Measurements from ENCODE around the gene CASP9. TPM values are rescaled to one million over a fixed set of nuclear protein-coding genes. Genes with fewer than 3 reads are reported as not detected.

Gene CASP9
- total and polyA plus RNA-seq, 4 donors = 7.6 to 25.3 (median 9.3) TPM

DNA sequence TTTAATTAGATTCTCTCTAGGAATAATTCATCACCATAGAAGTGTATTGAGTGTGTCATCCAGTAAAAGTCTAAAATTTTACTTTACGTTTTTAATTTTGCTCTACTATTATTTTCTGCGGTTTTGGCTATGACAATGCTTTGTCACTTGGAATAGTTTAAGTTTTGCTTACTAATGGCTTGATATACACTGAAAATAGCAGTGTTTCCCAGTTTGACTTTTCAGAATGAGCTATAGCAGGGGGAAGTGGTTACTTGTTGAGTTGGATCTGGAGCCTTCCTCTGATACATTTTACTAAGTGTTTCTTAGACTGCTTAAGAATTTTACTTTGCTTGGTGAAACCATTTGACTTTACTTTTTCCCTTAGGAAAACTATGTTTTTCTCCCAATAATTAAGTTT is 7.7 kb upstream of the CASP9 start:
- Histone ChIP-seq H3K36me3 (ENCODE audit: control insufficient read depth in 1 of 2, insufficient read depth in 2 of 2, low read length in 1 of 2) (peaks cover 0 to 3% of the 10 kb centered on the region in 2 donors), H3K4me3 (ENCODE audit: low read length in 2 of 2) (no peak overlapping the region), H3K27me3 (ENCODE audit: control insufficient read depth in 1 of 2, insufficient read depth in 2 of 2, low read length in 1 of 2) (no peaks in the 10 kb centered on the region), H3K27ac (ENCODE audit: low read depth in 1 of 2, low read length in 2 of 2) (no peak overlapping the region), H3K4me1 (ENCODE audit: control insufficient read depth in 1 of 2, insufficient read depth in 2 of 2, low read length in 2 of 2) (no peaks in the 10 kb centered on the region), H3K9me3 (ENCODE audit: control insufficient read depth, low read length) (no peaks in the 10 kb centered on the region)
- intact Hi-C loops (cut with DNase I) = no loop called here
- no peak for ATAC-seq (ENCODE audit: low FRiP score)
- no peak for DNase-seq
- 83 to 87% methylated on average over 2 of the region's 2 CpGs for WGBS, 2 donors

DNA sequence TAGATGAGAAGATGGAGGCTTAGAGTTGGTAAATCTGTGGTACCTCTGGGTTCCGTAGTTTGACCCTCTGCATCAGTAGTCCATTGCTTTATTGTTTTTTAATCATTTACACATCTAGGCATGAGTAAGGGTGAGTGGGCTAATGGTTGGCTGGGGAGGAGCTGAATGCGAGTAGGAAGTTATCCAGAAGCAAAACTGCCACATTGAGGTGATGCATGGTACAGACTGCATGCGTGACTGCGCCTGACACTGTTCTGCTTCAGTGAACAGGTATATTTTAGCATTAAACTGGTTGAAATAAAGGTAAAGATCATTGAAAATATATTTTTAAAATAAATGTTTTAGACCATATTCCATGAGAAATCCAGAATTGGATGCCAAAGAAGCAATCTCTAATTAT is 7.0 kb upstream of the CASP9 start:
- Histone ChIP-seq H3K4me1 (ENCODE audit: control insufficient read depth in 1 of 2, insufficient read depth in 2 of 2, low read length in 2 of 2) (no peaks in the 10 kb centered on the region), H3K9me3 (ENCODE audit: control insufficient read depth, low read length) (no peaks in the 10 kb centered on the region), H3K36me3 (ENCODE audit: control insufficient read depth in 1 of 2, insufficient read depth in 2 of 2, low read length in 1 of 2) (peaks cover 0 to 3% of the 10 kb centered on the region in 2 donors), H3K27ac (ENCODE audit: low read depth in 1 of 2, low read length in 2 of 2) (no peak overlapping the region), H3K27me3 (ENCODE audit: control insufficient read depth in 1 of 2, insufficient read depth in 2 of 2, low read length in 1 of 2) (no peaks in the 10 kb centered on the region), H3K4me3 (ENCODE audit: low read length in 2 of 2) (no peak overlapping the region)
- 91 to 95% methylated on average over 4 of the region's 4 CpGs for WGBS, 2 donors
- intact Hi-C loops (cut with DNase I) = no loop called here
- DNase-seq (no peak), ATAC-seq (ENCODE audit: low FRiP score) (no peak)

DNA sequence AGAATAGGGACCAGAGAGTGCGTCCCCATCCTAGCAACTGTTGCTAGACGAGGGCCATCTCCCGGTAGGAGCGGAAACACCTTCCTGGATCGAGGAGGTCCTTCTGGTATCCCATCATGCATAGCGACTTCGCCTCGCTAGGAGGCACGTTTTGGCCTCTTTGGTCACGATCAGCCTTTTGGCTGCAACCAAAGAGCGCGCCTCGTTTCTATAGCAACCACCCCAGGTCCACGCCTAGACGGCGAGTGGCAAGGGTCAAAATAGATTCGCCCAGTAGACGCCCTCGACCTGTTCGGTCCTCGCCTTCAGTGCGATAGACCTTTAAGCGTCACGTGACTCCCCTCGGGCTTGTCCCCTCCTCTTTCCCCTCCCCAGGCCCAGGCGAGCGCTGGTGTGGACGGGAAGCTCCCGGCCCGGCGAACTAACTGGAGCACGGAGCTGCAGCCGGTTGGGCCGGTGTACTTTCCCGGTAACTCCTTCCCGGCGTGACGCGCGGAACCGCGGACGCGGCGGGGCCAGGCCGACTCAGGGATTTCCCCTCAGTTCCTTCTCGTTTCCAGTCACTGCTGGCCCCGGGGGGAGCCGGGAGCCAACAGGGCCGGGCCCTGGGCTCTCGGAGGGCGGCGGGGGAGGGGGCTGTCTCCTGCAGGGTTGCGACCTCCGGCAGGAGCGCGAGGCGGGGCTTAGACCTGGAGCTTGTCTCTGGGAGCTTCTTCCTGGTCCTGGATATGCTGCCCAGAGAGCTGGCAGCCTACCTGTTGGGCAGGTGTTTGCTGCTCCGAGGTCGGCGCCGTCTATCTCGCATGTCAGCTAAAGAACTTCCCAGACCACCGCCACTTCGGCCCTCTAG is 2.7 kb upstream of the CASP9 start, which contains the start of gene DNAJC16:
Gene DNAJC16 (plus strand): TSS at position 359 of the 850 bp plus-strand sequence. CDS start 2,258 bp downstream, outside the sequence.
- intact Hi-C loops (cut with DNase I) = loop anchor here (5.0 to 10.0 kb wide), 2 partner anchors 91 to 202 kb away; partner anchors contain the start of gene DDI2 (in 1 of the 2)
- no peaks in the 10 kb centered on the region for H3K4me1 ChIP-seq (ENCODE audit: control insufficient read depth in 1 of 2, insufficient read depth in 2 of 2, low read length in 2 of 2)

DNA sequence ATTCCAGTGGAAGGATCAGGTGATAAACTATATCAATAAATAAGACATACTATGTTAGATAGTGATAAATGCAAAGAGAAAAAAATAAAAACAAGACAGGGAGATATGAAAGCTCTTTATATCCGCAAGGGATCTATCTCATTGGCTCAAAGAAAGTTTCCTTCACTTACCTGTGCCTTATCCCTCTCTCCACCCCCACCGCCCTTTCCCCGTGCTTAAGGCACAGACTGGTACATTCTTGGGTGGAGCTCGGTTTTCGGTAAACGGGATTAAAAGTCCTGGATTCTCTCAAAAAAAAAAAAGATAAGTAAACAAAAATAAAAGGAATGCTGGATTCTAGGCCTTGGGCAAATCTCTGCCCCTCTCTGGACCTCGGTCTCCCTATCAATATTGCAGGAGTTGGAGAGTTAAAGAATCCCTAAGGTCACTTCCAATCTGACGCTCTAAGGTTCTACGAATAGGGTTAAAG is 2.0 kb upstream of the CASP9 start:
- peak overlapping the region in 1 of 2 donors; percentile 61 for H3K27ac ChIP-seq (ENCODE audit: low read depth in 1 of 2, low read length in 2 of 2)
- peak overlapping the region in 1 of 2 donors; percentile 36 for H3K4me3 ChIP-seq (ENCODE audit: low read length in 2 of 2)
- no peaks in the 10 kb centered on the region for H3K9me3 ChIP-seq (ENCODE audit: control insufficient read depth, low read length)
- intact Hi-C loops (cut with DNase I) = loop anchor here (5.0 to 10.0 kb wide), 2 partner anchors 91 to 201 kb away; partner anchors contain the start of gene DDI2 (in 1 of the 2)
- no peak for ATAC-seq (ENCODE audit: low FRiP score)
- H3K36me3 ChIP-seq (ENCODE audit: control insufficient read depth in 1 of 2, insufficient read depth in 2 of 2, low read length in 1 of 2) = no peaks in the 10 kb centered on the region
- H3K4me1 ChIP-seq (ENCODE audit: control insufficient read depth in 1 of 2, insufficient read depth in 2 of 2, low read length in 2 of 2) = no peaks in the 10 kb centered on the region
- H3K27me3 ChIP-seq (ENCODE audit: control insufficient read depth in 1 of 2, insufficient read depth in 2 of 2, low read length in 1 of 2) = no peaks in the 10 kb centered on the region
- 9 to 12% methylated on average over 9 of the region's 9 CpGs for WGBS, 2 donors
- DNase-seq = peak in 1 of 2 donors; percentile 62

More for the DNA sequence above, 2.7 kb upstream of the CASP9 start, which contains the start of gene DNAJC16:
- Histone ChIP-seq H3K36me3 (ENCODE audit: control insufficient read depth in 1 of 2, insufficient read depth in 2 of 2, low read length in 1 of 2) (no peaks in the 10 kb centered on the region), H3K4me3 (ENCODE audit: low read length in 2 of 2) (peak within 1 kb of the TSS; percentile 40 to 80), H3K27me3 (ENCODE audit: control insufficient read depth in 1 of 2, insufficient read depth in 2 of 2, low read length in 1 of 2) (no peaks in the 10 kb centered on the region), H3K9me3 (ENCODE audit: control insufficient read depth, low read length) (no peaks in the 10 kb centered on the region), H3K27ac (ENCODE audit: low read depth in 1 of 2, low read length in 2 of 2) (peak within 1 kb of the TSS in 1 of 2 donors; percentile 74)
- DNase-seq = peak; percentile 98 to 99
- ATAC-seq (ENCODE audit: low FRiP score) = peak; percentile 83
- WGBS, 2 donors = 0 to 1% methylated on average over 65 of the region's 65 CpGs

DNA sequence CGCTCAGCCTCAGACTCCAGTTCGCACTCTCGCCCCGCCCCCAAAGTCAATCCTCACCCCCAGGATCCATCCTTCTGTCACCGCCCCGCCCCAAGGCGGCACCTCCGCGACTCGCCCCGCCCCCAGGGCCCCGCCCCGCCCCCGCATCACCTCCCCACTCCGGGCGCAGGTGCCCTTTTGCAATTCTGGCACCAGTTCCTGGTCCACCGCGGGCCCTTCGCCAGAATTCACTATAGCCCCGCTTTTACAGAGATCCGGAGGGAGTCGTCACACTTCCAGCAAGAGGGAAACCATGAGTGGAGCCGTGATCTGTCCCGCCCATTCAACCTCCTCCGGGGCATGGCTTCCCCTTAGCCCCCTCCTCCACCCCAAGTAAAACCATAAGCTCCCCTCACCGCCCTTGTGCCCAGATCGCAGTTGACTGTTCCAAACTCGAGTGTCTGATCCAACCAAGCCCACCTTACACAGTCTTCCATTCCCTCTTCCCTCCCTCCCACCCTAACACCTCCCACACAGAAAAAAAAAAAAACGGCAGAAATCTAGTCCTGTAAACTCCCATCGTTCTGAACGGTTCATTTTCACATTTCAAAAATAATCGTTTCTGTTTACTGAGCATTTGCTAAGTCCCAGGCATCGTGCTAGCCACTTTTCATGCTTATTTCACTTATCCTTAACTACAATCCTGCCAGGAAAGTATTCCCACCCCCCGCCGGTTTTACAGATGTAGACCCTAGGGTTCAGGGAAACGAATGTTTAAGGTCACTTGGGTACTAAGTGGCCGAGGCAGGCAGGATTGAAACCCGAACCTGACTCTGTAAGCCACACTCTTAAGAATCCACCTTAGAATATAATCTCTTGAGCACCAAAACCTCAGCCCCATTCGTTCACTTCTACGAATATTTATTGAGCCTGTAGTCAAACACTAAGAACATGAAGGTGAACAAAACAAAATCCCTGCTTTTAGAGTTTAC is 1.3 kb upstream of the CASP9 start:
- ATAC-seq (ENCODE audit: low FRiP score) (peak; percentile 91), DNase-seq (peak; percentile 33 to 54)
- peak overlapping the region; percentile 11 to 85 for H3K27ac ChIP-seq (ENCODE audit: low read depth in 1 of 2, low read length in 2 of 2)
- intact Hi-C loops (cut with DNase I) = loop anchor here (5.0 to 10.0 kb wide), 2 partner anchors 92 to 201 kb away; partner anchors contain the start of gene DDI2 (in 1 of the 2)
- H3K27me3 ChIP-seq (ENCODE audit: control insufficient read depth in 1 of 2, insufficient read depth in 2 of 2, low read length in 1 of 2) = no peaks in the 10 kb centered on the region
- H3K4me3 ChIP-seq (ENCODE audit: low read length in 2 of 2) = peak overlapping the region; percentile 28 to 29
- WGBS, 2 donors = 1 to 3% methylated on average over 40 of the region's 40 CpGs
- no peaks in the 10 kb centered on the region for H3K4me1 ChIP-seq (ENCODE audit: control insufficient read depth in 1 of 2, insufficient read depth in 2 of 2, low read length in 2 of 2)
- no peaks in the 10 kb centered on the region for H3K9me3 ChIP-seq (ENCODE audit: control insufficient read depth, low read length)
- H3K36me3 ChIP-seq (ENCODE audit: control insufficient read depth in 1 of 2, insufficient read depth in 2 of 2, low read length in 1 of 2) = no peaks in the 10 kb centered on the region

DNA sequence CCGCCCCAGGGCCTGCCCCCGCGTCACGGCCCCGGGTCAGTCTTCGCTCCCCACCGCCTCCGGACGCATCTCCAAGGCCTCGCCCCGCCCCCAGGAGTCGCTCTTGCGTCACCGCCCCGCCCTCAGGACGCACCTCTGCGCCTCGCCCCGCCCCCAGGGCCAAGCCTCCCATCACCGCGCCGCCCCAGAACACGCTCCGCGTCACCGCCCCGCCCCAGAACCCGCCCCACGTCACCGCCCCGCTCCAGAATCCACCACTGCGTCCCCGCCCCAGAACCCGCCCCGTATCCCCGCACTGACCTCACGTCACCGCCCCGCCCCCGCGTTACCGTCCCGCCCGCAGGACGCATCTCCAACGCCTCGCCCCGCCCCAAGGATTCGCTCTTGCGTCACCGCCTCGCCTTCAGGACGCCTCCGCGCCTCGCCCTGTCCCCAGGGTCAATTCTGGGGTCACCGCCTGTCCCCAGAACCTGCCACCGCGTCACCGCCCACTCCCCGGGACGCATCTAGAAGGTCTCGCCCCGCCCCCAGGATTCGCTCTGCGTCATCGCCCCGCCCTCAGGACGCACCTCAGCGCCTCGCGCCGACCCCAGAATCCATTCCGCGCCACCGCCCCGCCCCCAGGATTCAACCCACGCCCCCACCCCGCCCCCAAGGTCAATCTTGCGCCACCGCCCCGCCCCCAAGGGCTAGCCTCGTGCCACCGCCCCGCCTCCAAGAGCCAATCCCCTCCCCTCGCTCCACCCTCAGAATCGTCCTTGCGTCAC is 451 bp upstream of the CASP9 start:
- intact Hi-C loops (cut with DNase I) = loop anchor here (5.0 to 10.0 kb wide), 2 partner anchors 93 to 200 kb away; partner anchors contain the start of gene DDI2 (in 1 of the 2)
- no peaks in the 10 kb centered on the region for H3K27me3 ChIP-seq (ENCODE audit: control insufficient read depth in 1 of 2, insufficient read depth in 2 of 2, low read length in 1 of 2)
- H3K9me3 ChIP-seq (ENCODE audit: control insufficient read depth, low read length) = no peaks in the 10 kb centered on the region
- H3K27ac ChIP-seq (ENCODE audit: low read depth in 1 of 2, low read length in 2 of 2) = peak overlapping the region in 1 of 2 donors; percentile 100
- no peaks in the 10 kb centered on the region for H3K36me3 ChIP-seq (ENCODE audit: control insufficient read depth in 1 of 2, insufficient read depth in 2 of 2, low read length in 1 of 2)
- ATAC-seq (ENCODE audit: low FRiP score) = peak; percentile 90
- peak overlapping the region; percentile 88 to 91 for H3K4me3 ChIP-seq (ENCODE audit: low read length in 2 of 2)
- H3K4me1 ChIP-seq (ENCODE audit: control insufficient read depth in 1 of 2, insufficient read depth in 2 of 2, low read length in 2 of 2) = no peaks in the 10 kb centered on the region
- DNase-seq = peak; percentile 100
- 1 to 2% methylated on average over 39 to 87 of the region's 88 CpGs for WGBS, 2 donors

DNA sequence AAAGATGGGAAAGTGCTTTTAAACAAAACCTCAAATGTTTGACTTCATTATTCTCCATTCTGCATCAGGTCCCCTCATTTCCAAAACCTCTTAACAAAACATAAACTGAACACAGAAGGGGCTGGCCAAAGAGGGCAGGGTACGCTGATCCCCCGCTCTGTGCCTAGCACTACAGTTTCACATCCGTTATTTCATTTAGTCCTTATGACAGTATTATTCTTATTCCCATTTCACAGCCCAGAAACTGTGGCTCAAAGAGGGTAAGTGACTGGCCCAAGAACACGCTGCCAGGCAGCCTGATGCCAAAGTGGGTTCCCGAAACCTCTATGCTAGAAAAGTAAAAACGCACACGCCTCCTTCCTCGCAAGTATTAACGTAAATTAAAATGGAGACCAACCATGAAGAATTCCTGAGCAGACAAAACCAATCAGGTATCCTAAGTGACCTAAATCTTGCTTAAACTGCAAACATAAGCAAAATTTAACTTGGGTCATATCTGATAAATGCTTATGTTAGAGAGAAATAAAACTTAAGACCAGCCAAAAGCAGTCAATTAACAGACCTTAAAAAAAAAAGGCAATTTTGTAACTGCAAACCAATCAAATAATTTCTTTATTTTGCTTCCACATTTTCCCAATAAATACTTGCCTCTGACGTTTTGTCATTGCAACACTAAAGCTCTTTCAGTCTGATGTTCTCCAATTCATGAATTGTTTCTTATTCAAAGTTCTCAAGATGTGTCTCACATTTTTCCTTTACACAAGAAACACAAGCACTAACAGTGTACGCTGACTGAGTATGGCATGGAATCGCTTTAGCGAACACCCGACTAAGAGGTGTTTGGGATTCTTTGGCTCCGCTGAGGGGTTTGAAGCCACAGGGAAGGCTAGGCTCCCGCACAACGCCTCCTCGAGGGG is 653 bp downstream of the CASP9 start:
- no peak for ATAC-seq (ENCODE audit: low FRiP score)
- DNase-seq = peak in 1 of 2 donors; percentile 37
- no peaks in the 10 kb centered on the region for H3K36me3 ChIP-seq (ENCODE audit: control insufficient read depth in 1 of 2, insufficient read depth in 2 of 2, low read length in 1 of 2)
- peak overlapping the region in 1 of 2 donors; percentile 92 for H3K27ac ChIP-seq (ENCODE audit: low read depth in 1 of 2, low read length in 2 of 2)
- H3K9me3 ChIP-seq (ENCODE audit: control insufficient read depth, low read length) = no peaks in the 10 kb centered on the region
- intact Hi-C loops (cut with DNase I) = loop anchor here (10.0 kb wide), 1 partner anchor 199 kb away; no protein-coding TSS in a partner anchor
- H3K4me3 ChIP-seq (ENCODE audit: low read length in 2 of 2) = peak overlapping the region; percentile 88 to 91
- 40 to 42% methylated on average over 18 of the region's 18 CpGs for WGBS, 2 donors
- H3K4me1 ChIP-seq (ENCODE audit: control insufficient read depth in 1 of 2, insufficient read depth in 2 of 2, low read length in 2 of 2) = no peaks in the 10 kb centered on the region
- no peaks in the 10 kb centered on the region for H3K27me3 ChIP-seq (ENCODE audit: control insufficient read depth in 1 of 2, insufficient read depth in 2 of 2, low read length in 1 of 2)
